Vagina (tissue), 2 donors: Measurements from ENCODE around the gene KLHDC8A.

Experiments
- CTCF ChIP-seq, 3 experiments: fragments of 450-650 bp in 2 of 3; fragments of 200-600 bp in 1 of 3; sonication (generic) in 1 of 3; IDR thresholded peaks; one replicate each; pipeline ENCODE4 v1.5.1; 2017 to 2019; ENCODE audit warnings: antibody characterized with exemption in 3 of 3, mild to moderate bottlenecking in 2 of 3, moderate library complexity in 2 of 3
- POLR2A ChIP-seq, 2 donors: fragments of 450-650 bp; IDR thresholded peaks; one replicate each; pipeline ENCODE4 v1.6.1; 2017; ENCODE audit warnings: antibody characterized with exemption in 2 of 2, mild to moderate bottlenecking in 2 of 2, moderate library complexity in 2 of 2

- TF ChIP-seq CTCF (IDR thresholded peaks at IDR 0.05) (no peak), POLR2A (IDR thresholded peaks at IDR 0.05) (no peak)
Measured at GRCh38 chr1:205351984-205352713, 4.6 kb downstream of the KLHDC8A start.
